GM06990 (cell line): ENCODE results near the gene ABCA12.

Source experiments
- DNase-seq: peaks from one replicate; pipeline ENCODE4 v3.0.0-alpha.2; 2011; ENCODE audit not compliant: insufficient read length; ENCODE audit errors: extremely low read depth
- H3K27me3 ChIP-seq: replicated peaks from 2 replicates; pipeline ENCODE4 v1.6.0; 2011; ENCODE audit warnings: low read length; ENCODE audit not compliant: control insufficient read depth, insufficient read depth
- H3K36me3 ChIP-seq: 2 replicates; pipeline ENCODE4 v1.5.1; 2011; ENCODE audit warnings: low read length; ENCODE audit not compliant: control insufficient read depth, insufficient read depth
- H3K4me3 ChIP-seq: replicated peaks from 2 replicates; pipeline ENCODE4 v1.5.1; 2011; ENCODE audit warnings: low read depth, mild to moderate bottlenecking, control low read depth, low read length
- CTCF ChIP-seq: IDR thresholded peaks from 2 replicates; pipeline ENCODE4 v1.5.1; 2011; ENCODE audit warnings: low read length, control low read depth, mild to moderate bottlenecking, inconsistent platforms; ENCODE audit not compliant: insufficient read depth, poor library complexity, severe bottlenecking

Gene ABCA12

GRCh38 chr2:215104226-215104625 lies 34.2 kb downstream of the ABCA12 start:
- no peak overlapping the region for H3K4me3 ChIP-seq
- TF ChIP-seq CTCF = no peak
- DNase-seq = no peak
- no peaks in the 10 kb centered on the region for H3K27me3 ChIP-seq
- no peaks in the 10 kb centered on the region for H3K36me3 ChIP-seq

- DNase-seq = no peak
- Histone ChIP-seq H3K4me3 (no peak overlapping the region), H3K27me3 (no peaks in the 10 kb centered on the region), H3K36me3 (no peaks in the 10 kb centered on the region)
- TF ChIP-seq CTCF = no peak
Observed at GRCh38 chr2:215098875-215099274, 39.6 kb downstream of the ABCA12 start.

GRCh38 chr2:215084080-215084479 lies 54.3 kb downstream of the ABCA12 start:
- H3K36me3 ChIP-seq = no peaks in the 10 kb centered on the region
- no peak for DNase-seq
- TF ChIP-seq CTCF = no peak
- H3K4me3 ChIP-seq = no peak overlapping the region
- H3K27me3 ChIP-seq = no peaks in the 10 kb centered on the region

- Histone ChIP-seq H3K27me3 (no peaks in the 10 kb centered on the region), H3K4me3 (no peak overlapping the region), H3K36me3 (no peaks in the 10 kb centered on the region)
- DNase-seq = no peak
- no peak for TF ChIP-seq CTCF
Observed at GRCh38 chr2:215083146-215083545, 55.3 kb downstream of the ABCA12 start.

- Histone ChIP-seq H3K36me3 (no peaks in the 10 kb centered on the region), H3K27me3 (no peaks in the 10 kb centered on the region), H3K4me3 (no peak overlapping the region)
- no peak for TF ChIP-seq CTCF
- DNase-seq = no peak
Observed at GRCh38 chr2:215082446-215082845, 56.0 kb downstream of the ABCA12 start.

- H3K27me3 ChIP-seq = no peaks in the 10 kb centered on the region
- no peak for DNase-seq
- TF ChIP-seq CTCF = no peak
- H3K36me3 ChIP-seq = no peaks in the 10 kb centered on the region
- H3K4me3 ChIP-seq = no peak overlapping the region
Observed at GRCh38 chr2:215080545-215080944, 57.9 kb downstream of the ABCA12 start.
